HCEC 1CT (cell line): ENCODE data around the gene MICAL3.

ENCODE experiments used
- DNase-seq: peaks from one replicate; pipeline ENCODE4 v3.0.0-alpha.2; 2017

Gene MICAL3

DNA sequence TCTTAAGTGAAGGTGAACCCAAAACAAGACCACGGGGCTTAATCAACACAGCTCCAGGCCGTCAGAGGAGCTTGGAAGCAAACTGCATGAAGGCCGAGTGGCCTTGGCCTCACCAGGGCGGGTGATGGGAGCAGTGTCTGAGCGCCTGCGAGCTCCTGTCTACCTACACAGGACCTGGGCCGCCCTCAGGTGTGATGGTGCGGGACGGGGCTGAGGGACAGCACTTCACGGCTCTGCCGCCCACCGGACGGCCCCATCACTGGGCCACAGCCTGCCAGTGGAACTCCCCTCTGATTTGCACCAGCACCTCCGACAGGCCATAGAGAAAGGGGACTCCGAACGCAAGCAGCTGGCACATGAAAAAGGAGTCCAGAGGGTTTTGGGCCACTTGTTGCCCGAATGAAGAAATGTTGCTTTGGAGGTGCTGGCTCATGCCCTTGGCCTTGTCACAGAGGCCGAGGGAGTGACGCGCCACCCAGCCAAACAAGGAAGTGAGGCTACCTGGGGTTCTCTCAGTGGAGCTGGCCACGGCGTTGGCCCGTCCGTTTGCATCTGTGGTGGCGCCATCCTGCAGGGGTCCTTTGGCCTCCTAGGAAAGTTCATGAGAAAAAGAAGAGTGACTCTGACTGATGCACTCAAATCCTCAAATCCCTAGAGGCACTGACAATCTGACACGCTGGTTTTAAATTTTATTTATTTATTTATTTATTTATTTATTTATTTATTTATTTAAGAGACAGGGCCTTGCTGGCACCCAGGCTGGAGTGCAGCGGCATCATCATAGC is 159.8 kb downstream of the MICAL3 start:
- no peak for DNase-seq

DNA sequence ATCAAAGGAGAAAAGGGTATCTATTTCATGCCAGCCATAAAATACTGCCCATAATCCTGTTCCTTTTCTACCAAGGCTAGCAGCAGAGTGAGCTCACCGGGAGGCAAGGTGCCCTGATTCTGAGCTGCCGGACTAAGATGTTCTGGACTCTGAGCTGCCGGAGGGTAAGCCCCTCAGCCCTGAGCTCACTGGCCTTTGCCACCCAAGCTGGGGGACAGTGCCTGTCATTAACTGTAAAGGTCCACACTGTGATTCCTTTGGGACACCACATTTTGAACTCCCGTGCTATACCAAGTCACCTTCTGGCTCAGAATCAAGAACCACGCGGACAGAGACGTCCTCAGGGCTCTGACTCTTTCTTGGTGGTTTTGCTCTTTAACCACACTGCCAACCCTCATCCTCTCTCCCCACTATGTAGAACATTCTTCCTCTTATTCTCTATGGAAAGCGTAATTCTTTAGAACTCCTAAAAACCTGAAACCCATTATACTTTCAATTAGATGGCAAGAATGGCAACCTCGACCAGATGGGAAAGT is 161.6 kb downstream of the MICAL3 start:
- no peak for DNase-seq

GRCh38 chr22:17861909-17862308 is 162.5 kb downstream of the MICAL3 start:
- no peak for DNase-seq

DNA sequence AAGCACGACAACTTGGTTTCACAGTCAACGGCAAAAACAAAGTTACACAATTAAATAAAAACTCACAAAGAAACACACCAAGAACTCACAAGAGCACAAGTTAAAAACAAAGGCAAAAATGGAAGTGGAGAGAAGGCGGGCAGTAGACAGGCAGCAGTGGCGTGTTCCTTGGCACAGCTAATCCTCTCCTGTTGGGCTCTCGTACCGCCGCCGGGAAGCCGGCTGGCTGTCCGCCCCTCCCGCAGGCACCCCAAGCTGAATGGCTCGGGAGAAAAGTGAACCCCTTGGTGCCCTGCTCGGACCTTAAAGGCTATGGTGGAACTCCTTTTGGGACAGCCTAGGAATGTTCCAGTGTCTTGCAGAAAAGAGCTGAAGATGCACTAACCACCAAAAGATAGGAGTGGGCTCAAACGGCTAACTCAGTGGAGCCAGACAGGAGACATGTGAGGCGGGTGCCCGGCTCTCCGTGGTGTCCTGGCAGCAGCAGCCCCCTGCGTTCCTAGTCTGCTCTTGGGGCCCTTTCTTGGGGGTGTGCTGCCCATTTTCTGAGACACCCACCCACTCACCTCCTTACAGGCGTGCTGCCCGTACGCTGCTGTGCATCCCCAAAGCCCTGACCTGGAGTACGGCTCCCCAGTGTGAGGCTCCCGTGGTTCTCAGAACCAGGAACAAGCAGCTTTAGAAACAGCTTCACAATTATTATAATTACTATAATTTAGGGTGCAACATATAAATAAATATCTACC is 164.0 kb downstream of the MICAL3 start:
- no peak for DNase-seq

- no peak for DNase-seq
Observed at GRCh38 chr22:17858033-17858432, 166.3 kb downstream of the MICAL3 start.

DNA sequence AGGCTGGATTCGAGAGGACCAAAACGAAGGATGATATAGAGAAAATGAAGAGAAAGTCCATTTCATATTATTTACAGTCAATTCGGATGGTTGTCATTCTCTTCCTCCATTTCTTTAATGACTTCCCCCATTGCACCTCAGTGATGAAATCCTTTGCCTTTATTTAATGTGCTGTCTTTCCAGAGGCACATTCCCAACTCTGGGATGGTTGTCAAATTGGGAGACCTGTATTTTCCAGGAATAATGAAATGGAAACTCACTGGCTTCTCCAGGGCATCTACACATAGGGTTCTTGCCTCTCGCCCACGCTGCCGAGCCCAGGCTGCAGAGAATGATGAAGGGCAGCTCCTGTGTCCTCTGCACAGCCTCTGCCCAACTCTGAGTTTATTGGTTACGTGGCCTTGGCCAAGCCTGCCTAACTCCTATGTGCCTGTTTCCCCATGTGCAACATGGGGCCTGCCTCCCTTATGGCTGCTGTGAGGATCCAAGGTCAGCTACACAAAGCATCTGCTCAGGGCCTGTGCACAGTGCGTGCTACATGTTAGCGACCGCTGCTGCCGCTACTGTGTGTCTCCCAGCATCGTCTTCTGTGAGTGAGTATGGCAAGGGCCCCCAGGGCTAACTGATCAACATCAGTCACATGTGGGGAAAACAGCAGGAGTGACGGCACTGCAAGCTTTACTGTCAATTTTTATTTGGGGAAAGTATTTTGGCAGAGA is 168.6 kb downstream of the MICAL3 start:
- DNase-seq: no peak

GRCh38 chr22:17853073-17853472 is 171.3 kb downstream of the MICAL3 start:
- DNase-seq: no peak

DNA sequence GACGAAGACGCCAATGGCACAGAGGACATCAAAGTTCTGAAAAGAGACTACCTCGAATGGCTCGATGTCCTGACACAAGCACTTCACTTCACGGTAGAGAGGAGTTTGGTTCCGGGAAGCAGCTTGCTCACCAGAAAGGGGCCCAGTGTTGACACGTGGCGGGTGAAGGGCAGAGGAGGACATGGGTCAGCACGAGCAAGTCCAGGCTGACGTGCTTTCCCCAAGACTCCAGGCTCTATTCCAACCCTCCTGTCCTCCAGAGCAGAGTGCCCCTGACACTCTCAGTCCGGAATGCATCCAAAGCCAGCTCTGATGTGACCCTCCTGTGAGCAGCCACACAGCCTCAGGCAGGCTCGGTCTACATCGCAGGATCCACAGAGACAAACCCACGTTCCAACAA is 172.6 kb downstream of the MICAL3 start:
- no peak for DNase-seq

- DNase-seq: no peak
Observed at GRCh38 chr22:17847360-17848078, 176.8 kb downstream of the MICAL3 start.

DNA sequence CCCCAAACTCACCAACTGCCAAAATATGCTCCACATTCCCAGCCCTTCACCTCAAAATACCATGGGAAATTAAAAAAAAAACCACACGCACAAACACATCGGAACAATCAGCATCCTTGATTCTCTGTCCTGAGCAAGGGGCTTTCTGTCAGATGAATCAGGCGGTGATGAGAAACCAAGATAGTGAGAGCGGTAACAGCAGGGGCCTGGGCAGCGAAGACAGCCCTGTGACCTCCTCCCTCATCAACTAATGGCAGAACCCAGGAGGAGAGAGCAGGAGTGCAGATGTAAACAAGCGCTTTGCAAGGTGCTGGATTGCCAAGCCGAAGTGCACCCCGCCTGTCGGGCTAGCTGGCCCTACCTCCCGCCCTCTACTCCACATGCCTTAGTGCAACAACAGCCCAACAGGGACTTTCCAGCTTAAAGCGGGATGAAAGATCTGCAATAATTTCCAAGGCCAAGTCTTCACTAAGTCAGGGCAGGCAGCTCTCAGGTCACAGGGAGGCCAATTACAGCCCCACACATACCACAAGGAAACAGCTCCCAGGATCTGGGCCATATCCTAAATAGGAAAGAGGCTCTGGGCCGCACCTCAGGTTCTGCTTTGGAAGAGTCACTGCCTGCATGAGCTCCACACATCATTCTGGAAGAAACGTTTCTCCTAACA is 177.9 kb downstream of the MICAL3 start:
- DNase-seq: no peak

DNA sequence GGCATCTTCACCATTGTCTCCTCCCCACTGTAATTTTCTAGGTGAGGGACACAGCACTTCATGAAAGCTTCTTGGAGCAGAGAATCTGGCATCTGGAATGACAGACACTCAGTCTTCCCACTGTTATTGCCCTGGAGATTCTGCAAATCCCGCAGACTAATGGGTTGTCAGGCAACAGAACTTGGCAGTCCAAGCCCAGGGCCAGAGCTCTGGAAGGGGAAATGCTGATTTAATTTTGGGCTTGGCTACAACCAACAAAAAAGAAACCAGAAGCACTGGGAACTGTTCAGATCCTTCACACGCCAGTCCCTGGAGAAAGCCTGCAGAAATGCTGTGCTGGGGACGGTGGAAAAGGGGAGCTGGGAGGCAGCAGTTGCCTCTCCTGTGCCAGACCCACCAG is 178.6 kb downstream of the MICAL3 start:
- no peak for DNase-seq

DNA sequence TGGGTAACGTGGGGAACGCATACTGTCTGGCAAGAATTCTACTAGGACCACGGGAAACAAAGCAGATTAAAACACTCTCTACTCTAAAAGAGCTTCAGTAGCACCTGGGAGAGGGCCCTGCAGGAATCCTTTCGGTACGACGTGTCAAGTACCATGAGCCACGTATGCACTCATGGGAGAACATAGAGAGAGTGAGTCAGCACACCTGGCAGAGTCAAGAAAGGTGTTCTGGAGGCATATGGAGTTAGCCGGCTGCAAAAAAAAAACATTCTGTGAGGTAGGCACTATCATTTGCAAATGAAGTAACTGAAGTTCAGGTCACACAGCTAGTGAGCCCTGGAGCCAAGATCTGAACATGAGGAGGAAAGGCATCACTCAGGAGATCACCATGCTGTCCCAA is 179.0 kb downstream of the MICAL3 start:
- no peak for DNase-seq

GRCh38 chr22:17844150-17844549 is 180.2 kb downstream of the MICAL3 start:
- DNase-seq: no peak

DNA sequence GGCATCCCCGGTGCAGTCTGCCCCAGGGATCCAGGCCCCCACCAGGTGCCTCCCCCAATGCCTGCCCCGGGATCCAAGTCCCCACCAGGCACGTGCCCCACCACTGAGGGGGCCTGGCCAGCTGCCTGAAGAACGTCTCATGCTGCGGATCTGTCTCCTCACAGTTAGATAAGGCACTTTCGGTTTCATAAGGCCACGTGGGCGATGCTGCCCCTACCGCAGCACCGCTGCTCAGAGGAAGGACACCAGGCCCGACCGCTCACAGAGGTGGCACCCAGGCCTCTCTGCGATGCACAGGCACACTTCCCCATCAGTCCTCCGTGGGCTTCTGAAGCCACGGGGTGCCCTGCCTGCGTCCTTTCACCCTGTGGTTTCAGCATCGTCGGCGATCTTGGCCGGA is 182.0 kb downstream of the MICAL3 start:
- DNase-seq: no peak

DNA sequence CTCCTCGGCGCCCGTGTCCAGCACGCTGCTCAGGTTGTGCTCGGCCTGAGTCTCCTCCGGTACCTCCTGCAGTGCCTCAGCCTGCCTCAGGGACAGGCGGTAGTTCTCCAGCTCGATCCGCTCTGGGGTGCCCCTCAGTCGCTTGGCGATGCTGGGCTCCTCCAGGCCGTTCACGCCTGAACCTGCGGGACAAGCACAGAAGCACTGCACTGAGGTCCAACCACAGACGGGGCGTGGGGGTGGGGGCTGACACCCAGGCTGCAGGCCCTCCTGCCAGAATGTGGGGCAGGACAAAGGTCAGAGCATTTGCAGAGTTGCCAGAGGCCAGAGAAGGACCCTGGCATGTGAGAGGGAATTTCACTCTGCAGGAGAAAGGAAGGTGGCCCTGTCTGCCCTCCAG is 182.5 kb downstream of the MICAL3 start:
- DNase-seq: no peak

GRCh38 chr22:17838180-17838865 is 186.0 kb downstream of the MICAL3 start:
- DNase-seq: no peak

- DNase-seq: no peak
Observed at GRCh38 chr22:17836992-17837742, 187.2 kb downstream of the MICAL3 start.

DNA sequence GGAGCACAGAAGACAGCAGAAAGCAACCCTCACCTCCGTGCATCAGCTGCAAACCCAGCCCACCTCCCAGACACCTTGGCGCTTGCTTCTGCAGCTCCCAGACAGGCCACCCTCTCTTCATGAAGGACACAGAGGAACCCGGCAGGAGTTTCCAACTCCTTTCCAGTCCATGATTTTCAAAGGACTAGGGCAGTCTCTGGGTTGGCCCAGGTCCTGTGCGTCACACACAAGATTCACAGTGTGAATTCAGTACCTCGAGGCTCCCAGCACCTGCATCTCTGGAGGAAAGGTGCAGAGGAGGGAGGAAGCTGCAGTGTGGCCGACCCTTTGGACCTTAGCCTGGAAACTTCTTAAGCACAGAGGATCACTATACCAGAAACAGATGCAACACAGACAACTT is 189.1 kb downstream of the MICAL3 start:
- no peak for DNase-seq

GRCh38 chr22:17833489-17833888 is 190.9 kb downstream of the MICAL3 start:
- no peak for DNase-seq

- no peak for DNase-seq
Observed at GRCh38 chr22:17832665-17833064, 191.7 kb downstream of the MICAL3 start.
